ENCODE data around the gene PIK3CA. TPM values are rescaled to one million over a fixed set of nuclear protein-coding genes. Genes with fewer than 3 reads are reported as not detected.

PIK3CA gene
- total RNA-seq, 4 donors from 2014 or later: 19.0 to 39.8 (median 22.4) TPM

DNA sequence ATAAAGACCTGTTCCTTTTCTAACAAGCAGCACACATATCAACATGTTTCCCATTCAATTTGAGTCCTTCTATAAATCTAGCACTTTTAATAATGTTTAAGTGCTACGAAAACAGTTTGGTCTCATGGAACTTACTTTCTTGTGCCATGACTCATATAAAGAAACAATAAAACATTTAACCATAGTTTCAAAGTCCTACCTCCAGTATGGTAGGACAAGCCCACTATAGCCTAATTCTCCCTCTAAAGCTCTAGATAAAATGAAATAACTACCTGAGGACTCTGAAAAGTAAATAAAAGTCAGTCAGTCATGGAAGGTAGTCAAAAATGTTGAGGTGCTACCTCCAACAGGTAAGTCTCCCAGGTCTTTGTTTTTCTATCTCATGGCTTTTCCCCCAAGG is 12.0 kb upstream of the PIK3CA start:
- no peaks in the 10 kb centered on the region for H3K9me3 ChIP-seq
- no peaks in the 10 kb centered on the region for H3K36me3 ChIP-seq
- intact Hi-C loops (cut with DNase I): no loop called here
- no peak for TF ChIP-seq CTCF (IDR thresholded peaks at IDR 0.05)
- TF ChIP-seq POLR2A (IDR thresholded peaks at IDR 0.05): no peak
- DNase-seq: no peak
- no peaks in the 10 kb centered on the region for H3K4me1 ChIP-seq
- H3K27me3 ChIP-seq: no peaks in the 10 kb centered on the region
- no peak overlapping the region for H3K27ac ChIP-seq
- WGBS, 2 donors: 76 to 84% methylated on average over 1 of the region's 1 CpG
- H3K4me3 ChIP-seq (replicated peaks in 1 of 3): no peak overlapping the region

DNA sequence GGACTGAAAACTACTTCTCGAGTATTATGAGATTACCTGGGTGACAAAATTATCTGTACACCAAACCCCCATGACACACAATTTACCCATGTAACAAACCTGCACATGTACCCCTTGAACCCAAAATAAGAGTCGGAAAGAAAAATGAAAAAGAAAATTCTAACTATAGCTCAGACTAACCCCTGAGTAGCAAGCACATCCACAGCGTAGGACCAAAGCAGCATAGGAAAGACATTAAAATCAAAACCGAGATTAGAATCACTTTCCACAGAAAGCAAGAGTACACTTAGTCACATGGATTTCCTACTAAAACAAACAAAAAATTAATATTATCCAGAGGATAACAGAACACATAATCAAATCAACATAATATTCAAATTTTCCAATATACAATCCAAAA is 6.3 kb upstream of the PIK3CA start:
- Histone ChIP-seq H3K9me3 (no peaks in the 10 kb centered on the region), H3K27me3 (no peaks in the 10 kb centered on the region), H3K36me3 (no peaks in the 10 kb centered on the region), H3K27ac (no peak overlapping the region), H3K4me3 (replicated peaks in 1 of 3) (no peak overlapping the region), H3K4me1 (no peaks in the 10 kb centered on the region)
- intact Hi-C loops (cut with DNase I): no loop called here
- DNase-seq: no peak
- 79 to 89% methylated on average over 4 of the region's 4 CpGs for WGBS, 2 donors
- TF ChIP-seq CTCF (IDR thresholded peaks at IDR 0.05) (no peak), POLR2A (IDR thresholded peaks at IDR 0.05) (no peak)

DNA sequence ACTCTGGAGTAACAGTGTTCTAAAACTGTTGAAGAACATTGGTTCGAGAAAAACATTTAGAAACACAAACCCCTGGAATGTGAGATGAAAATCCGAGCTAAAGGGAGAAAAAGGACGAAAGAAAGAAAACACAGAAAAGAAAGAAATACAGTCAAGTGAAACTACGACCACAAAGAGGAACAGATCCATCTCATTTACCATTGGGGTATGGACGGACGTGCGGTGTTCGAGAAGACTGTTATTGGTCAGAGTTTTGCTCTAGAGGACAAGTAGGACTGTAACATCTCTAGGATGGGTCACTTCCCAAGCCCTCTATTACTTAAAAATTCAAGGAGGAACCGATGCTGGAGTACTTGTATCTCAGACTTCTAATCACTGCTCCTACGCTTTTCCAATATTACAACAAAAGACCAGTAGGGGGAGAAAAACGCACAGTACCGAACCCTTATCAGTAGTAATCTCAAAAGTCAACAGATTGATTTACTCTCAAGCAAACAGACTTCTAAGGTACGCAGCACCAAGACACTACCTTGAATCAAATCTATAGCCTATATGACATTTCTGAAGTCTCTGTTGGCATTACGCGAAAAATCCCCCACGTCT is 1.1 kb upstream of the PIK3CA start:
- intact Hi-C loops (cut with DNase I): loop anchor here (5.0 kb wide), 1 partner anchor 175 kb away; the partner anchor contains the start of gene ZNF639
- peak overlapping the region; percentile 94 to 96 (median 95) for H3K27ac ChIP-seq
- TF ChIP-seq CTCF (IDR thresholded peaks at IDR 0.05): peak; percentile 29 to 76 (median 59)
- TF ChIP-seq POLR2A (IDR thresholded peaks at IDR 0.05): no peak
- 5 to 8% methylated on average over 16 of the region's 16 CpGs for WGBS, 2 donors
- no peaks in the 10 kb centered on the region for H3K9me3 ChIP-seq
- H3K36me3 ChIP-seq: no peaks in the 10 kb centered on the region
- H3K4me1 ChIP-seq: peaks cover 0 to 8% of the 10 kb centered on the region in 2 donors
- no peaks in the 10 kb centered on the region for H3K27me3 ChIP-seq
- peak overlapping the region in 2 of 3 donors; percentile 62 to 94 for H3K4me3 ChIP-seq (replicated peaks in 1 of 3)
- no peak for DNase-seq

DNA sequence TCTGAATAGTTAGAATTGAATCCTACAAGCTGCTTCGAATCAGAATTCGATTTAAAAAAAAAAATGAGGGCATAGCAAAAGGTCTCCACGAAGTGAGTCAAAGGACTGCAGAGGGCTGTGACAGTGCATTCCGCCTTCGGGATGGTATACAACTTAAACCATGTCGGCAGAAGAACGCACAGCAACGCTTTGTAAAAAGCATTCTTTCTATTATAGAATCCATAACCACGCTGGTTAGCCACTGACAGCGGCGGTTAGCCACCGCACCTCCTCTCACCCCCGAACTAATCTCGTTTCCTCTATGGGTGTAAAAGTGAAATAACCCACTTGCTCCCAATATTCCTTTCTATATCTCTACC is 664 bp upstream of the PIK3CA start:
- intact Hi-C loops (cut with DNase I): loop anchor here (5.0 kb wide), 1 partner anchor 175 kb away; the partner anchor contains the start of gene ZNF639
- Histone ChIP-seq H3K4me3 (replicated peaks in 1 of 3) (peak overlapping the region in 2 of 3 donors; percentile 62 to 94), H3K27me3 (no peaks in the 10 kb centered on the region), H3K4me1 (peaks cover 0 to 8% of the 10 kb centered on the region in 2 donors), H3K27ac (peak overlapping the region; percentile 94 to 96 (median 95)), H3K9me3 (no peaks in the 10 kb centered on the region), H3K36me3 (no peaks in the 10 kb centered on the region)
- no peak for DNase-seq
- 0 to 1% methylated on average over 14 of the region's 14 CpGs for WGBS, 2 donors
- TF ChIP-seq POLR2A (IDR thresholded peaks at IDR 0.05) (no peak), CTCF (IDR thresholded peaks at IDR 0.05) (peak in 1 of 6 experiments; percentile 32)

- peak; percentile 39 for DNase-seq
- peaks cover 0 to 8% of the 10 kb centered on the region in 2 donors for H3K4me1 ChIP-seq
- H3K9me3 ChIP-seq: no peaks in the 10 kb centered on the region
- no peak for TF ChIP-seq CTCF (IDR thresholded peaks at IDR 0.05)
- TF ChIP-seq POLR2A (IDR thresholded peaks at IDR 0.05): no peak
- H3K36me3 ChIP-seq: no peaks in the 10 kb centered on the region
- H3K4me3 ChIP-seq (replicated peaks in 1 of 3): peak overlapping the region; percentile 12 to 95 (median 94)
- peak overlapping the region; percentile 94 to 96 (median 95) for H3K27ac ChIP-seq
- 0 to 1% methylated on average over 43 to 53 of the region's 70 CpGs for WGBS, 2 donors
- intact Hi-C loops (cut with DNase I): loop anchor here (5.0 kb wide), 1 partner anchor 173 kb away; the partner anchor contains the start of gene ZNF639
- no peaks in the 10 kb centered on the region for H3K27me3 ChIP-seq
Observed at GRCh38 chr3:179148616-179149405, 654 bp downstream of the PIK3CA start.
